SHP77 treated with DMSO at 0.1 percent for 48 hours (cell line): ENCODE results near the gene RASL11B.

ENCODE experiments used
- DNase-seq: peaks from one replicate; lab custom pipeline; 2025; lab: John Stamatoyannopoulos, UW

RASL11B gene

GRCh38 chr4:52843351-52843750 is 18.8 kb upstream of the RASL11B start:
- no peak for DNase-seq

- DNase-seq, result no peak
These were observed 18.2 kb upstream of the RASL11B start for GRCh38 chr4:52843958-52844357.

GRCh38 chr4:52844596-52844995 is 17.5 kb upstream of the RASL11B start:
- DNase-seq, result no peak

- DNase-seq, result no peak
These were observed 15.6 kb upstream of the RASL11B start for GRCh38 chr4:52846502-52846901.

GRCh38 chr4:52848254-52848653 is 13.9 kb upstream of the RASL11B start:
- DNase-seq, result no peak

GRCh38 chr4:52850406-52851124 is 11.6 kb upstream of the RASL11B start:
- DNase-seq, result no peak

GRCh38 chr4:52852041-52852440 is 10.1 kb upstream of the RASL11B start:
- no peak for DNase-seq

GRCh38 chr4:52852711-52853110 is 9.4 kb upstream of the RASL11B start:
- DNase-seq, result no peak

- DNase-seq, result no peak
These were observed 8.8 kb upstream of the RASL11B start for GRCh38 chr4:52853351-52853750.

- DNase-seq, result no peak
These were observed 5.3 kb upstream of the RASL11B start for GRCh38 chr4:52856801-52857200.

GRCh38 chr4:52860361-52860760 is 1.8 kb upstream of the RASL11B start:
- DNase-seq, result no peak

- DNase-seq, result no peak
These were observed 820 bp upstream of the RASL11B start for GRCh38 chr4:52861171-52861823.

GRCh38 chr4:52862639-52863161 is 583 bp downstream of the RASL11B start:
- no peak for DNase-seq

- no peak for DNase-seq
These were observed 1.2 kb downstream of the RASL11B start for GRCh38 chr4:52863324-52863723.

GRCh38 chr4:52864793-52865192 is 2.7 kb downstream of the RASL11B start:
- DNase-seq, result no peak

- no peak for DNase-seq
These were observed 3.2 kb downstream of the RASL11B start for GRCh38 chr4:52865300-52865699.

- DNase-seq, result no peak
These were observed 4.6 kb downstream of the RASL11B start for GRCh38 chr4:52866734-52867133.

- DNase-seq, result no peak
These were observed 5.0 kb downstream of the RASL11B start for GRCh38 chr4:52867163-52867562.

GRCh38 chr4:52868133-52868532 is 6.0 kb downstream of the RASL11B start:
- peak; percentile 54 for DNase-seq

GRCh38 chr4:52869196-52869595 is 7.1 kb downstream of the RASL11B start:
- peak; percentile 77 for DNase-seq

- DNase-seq, result no peak
These were observed 7.5 kb downstream of the RASL11B start for GRCh38 chr4:52869656-52870055.

- DNase-seq, result peak; percentile 26
These were observed 8.1 kb downstream of the RASL11B start for GRCh38 chr4:52870225-52870624.

GRCh38 chr4:52873191-52873590 is 11.1 kb downstream of the RASL11B start:
- no peak for DNase-seq
